ENCODE results near the gene GJC1. TPM values are rescaled to one million over a fixed set of nuclear protein-coding genes. Genes with fewer than 3 reads are reported as not detected.

Gene GJC1
- total and polyA plus RNA-seq, 4 donors: 3.9 to 44.3 (median 8.5) TPM

DNA sequence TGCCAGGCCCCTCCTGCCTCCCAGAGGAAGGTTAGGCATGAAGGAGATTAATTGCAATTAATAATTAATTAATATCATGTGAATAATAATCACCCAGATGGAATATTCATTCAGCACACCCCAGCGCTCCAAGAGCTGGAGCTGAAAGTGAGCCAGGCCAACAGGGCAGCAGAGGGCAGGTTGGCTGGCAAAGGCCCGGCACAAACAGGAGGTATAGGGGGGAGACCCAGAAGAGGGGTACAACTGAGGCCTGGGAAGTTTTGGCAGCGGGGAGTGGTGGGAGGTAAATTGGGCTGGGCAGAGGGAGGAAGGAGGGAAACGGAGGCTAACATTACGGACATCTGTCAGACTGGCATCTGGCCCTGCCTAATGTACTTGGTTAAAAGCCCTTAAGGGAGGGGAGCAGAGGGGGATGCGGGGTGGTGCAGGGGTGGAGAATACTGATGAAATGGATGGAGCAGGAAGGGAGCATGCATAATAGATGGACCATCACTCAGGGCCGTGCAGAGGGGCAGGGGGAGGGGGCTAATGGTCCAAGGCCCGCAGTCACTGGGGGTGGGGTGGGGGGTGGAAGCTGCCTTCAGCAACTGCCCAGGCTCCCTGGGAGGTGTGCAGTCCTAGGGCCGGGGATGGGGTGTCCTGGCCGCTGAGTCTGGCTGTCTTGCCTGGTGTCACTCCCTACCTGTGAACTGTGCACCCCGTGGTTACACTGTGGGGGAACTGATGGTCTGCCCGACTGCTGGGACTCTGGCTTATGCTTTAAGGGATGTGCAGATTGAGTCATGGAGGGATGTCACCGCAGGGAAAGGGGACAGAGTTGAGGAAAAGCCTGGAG lies 69.4 kb downstream of the GJC1 start:
- H3K4me1 ChIP-seq (ENCODE audit: control insufficient read depth in 5 of 5, insufficient read depth in 5 of 5, low read length in 5 of 5): peaks cover 0 to 8% (median 0%) of the 10 kb centered on the region in 5 donors
- TF ChIP-seq, protein P1, sequence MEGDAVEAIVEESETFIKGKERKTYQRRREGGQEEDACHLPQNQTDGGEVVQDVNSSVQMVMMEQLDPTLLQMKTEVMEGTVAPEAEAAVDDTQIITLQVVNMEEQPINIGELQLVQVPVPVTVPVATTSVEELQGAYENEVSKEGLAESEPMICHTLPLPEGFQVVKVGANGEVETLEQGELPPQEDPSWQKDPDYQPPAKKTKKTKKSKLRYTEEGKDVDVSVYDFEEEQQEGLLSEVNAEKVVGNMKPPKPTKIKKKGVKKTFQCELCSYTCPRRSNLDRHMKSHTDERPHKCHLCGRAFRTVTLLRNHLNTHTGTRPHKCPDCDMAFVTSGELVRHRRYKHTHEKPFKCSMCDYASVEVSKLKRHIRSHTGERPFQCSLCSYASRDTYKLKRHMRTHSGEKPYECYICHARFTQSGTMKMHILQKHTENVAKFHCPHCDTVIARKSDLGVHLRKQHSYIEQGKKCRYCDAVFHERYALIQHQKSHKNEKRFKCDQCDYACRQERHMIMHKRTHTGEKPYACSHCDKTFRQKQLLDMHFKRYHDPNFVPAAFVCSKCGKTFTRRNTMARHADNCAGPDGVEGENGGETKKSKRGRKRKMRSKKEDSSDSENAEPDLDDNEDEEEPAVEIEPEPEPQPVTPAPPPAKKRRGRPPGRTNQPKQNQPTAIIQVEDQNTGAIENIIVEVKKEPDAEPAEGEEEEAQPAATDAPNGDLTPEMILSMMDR (IDR thresholded peaks at IDR 0.05; ENCODE audit: control extremely low read depth, extremely low read depth): no peak
- ATAC-seq (ENCODE audit: insufficient read depth, low FRiP score) (no peak), DNase-seq (no peak)
- no peaks in the 10 kb centered on the region for H3K9me3 ChIP-seq (ENCODE audit: control insufficient read depth in 4 of 4, insufficient read depth in 3 of 4, low read length in 3 of 4)
- H3K27me3 ChIP-seq (ENCODE audit: control insufficient read depth in 3 of 3, insufficient read depth in 3 of 3, low read length in 2 of 3): peaks cover 0 to 2% (median 0%) of the 10 kb centered on the region in 3 donors
- WGBS, 2 donors: 77 to 82% methylated on average over 13 of the region's 13 CpGs
- no peaks in the 10 kb centered on the region for H3K36me3 ChIP-seq (ENCODE audit: control insufficient read depth in 4 of 4, insufficient read depth in 4 of 4, low read length in 4 of 4)
- H3K4me3 ChIP-seq: no peak overlapping the region
- no peak overlapping the region for H3K27ac ChIP-seq (ENCODE audit: low read depth in 1 of 2, low read length in 1 of 2)
- no peak overlapping the region for H3K9ac ChIP-seq (ENCODE audit: insufficient read depth in 1 of 2, low read length in 2 of 2)

DNA sequence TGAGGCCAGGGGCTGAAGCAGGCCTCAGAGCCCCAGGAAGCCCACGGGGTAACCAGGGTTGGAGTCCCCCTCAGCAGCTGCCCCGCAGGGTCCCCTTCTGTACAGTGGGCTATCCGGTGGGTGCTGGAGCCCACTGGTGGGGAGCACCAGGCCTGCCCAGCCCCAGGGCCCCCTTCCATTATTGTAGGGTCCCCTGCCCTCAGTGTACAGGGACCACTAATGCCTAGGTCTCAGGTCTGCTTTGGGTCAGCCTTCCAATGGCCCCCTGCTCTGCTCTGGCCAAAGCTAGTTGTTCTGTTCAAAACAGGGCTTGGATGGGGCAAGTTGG lies 70.2 kb downstream of the GJC1 start:
- Histone ChIP-seq H3K9ac (ENCODE audit: insufficient read depth in 1 of 2, low read length in 2 of 2) (no peak overlapping the region), H3K36me3 (ENCODE audit: control insufficient read depth in 4 of 4, insufficient read depth in 4 of 4, low read length in 4 of 4) (no peaks in the 10 kb centered on the region), H3K27ac (ENCODE audit: low read depth in 1 of 2, low read length in 1 of 2) (no peak overlapping the region), H3K27me3 (ENCODE audit: control insufficient read depth in 3 of 3, insufficient read depth in 3 of 3, low read length in 2 of 3) (peaks cover 0 to 2% (median 0%) of the 10 kb centered on the region in 3 donors), H3K9me3 (ENCODE audit: control insufficient read depth in 4 of 4, insufficient read depth in 3 of 4, low read length in 3 of 4) (no peaks in the 10 kb centered on the region), H3K4me1 (ENCODE audit: control insufficient read depth in 5 of 5, insufficient read depth in 5 of 5, low read length in 5 of 5) (peaks cover 0 to 8% (median 0%) of the 10 kb centered on the region in 5 donors), H3K4me3 (no peak overlapping the region)
- DNase-seq: no peak
- ATAC-seq (ENCODE audit: insufficient read depth, low FRiP score): no peak
- 69 to 75% methylated on average over 3 of the region's 3 CpGs for WGBS, 2 donors
- TF ChIP-seq, protein P1 (IDR thresholded peaks at IDR 0.05; ENCODE audit: control extremely low read depth, extremely low read depth): no peak

DNA sequence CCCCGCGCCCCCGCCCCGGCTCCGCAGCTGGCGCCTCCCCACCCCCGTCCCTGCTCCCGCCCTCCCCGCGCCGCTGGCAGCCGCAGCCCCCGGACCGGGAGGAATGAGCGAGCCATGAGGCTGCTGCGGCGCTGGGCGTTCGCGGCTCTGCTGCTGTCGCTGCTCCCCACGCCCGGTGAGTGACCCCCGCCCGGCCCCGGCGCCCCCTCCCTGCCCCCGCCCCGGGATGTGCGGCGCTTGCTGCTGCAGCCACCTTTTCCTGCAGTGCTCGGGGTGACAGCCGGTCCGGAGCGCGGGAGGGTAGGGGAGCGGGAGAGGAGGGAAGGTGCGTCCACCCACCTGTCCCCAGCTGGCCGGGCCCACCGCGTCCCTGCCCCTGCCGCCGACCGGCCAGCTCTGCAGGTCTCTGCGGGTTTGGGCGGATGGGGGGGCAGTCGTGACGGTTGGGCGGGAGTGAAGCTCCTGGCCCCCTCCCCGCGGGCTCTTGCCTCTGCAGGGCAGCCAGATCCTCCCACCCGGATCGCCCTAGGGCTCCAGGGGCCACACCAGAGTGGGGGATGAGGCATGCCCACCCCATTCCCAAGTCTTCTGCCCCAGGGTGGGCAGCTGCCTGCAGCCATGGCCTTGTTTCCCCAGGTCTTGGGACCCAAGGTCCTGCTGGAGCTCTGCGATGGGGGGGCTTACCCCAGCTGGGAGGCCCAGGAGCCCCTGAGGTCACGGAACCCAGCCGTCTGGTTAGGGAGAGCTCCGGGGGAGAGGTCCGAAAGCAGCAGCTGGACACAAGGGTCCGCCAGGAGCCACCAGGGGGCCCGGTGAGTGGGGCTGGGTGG lies 70.8 kb downstream of the GJC1 start:
- peaks cover 0 to 8% (median 0%) of the 10 kb centered on the region in 5 donors for H3K4me1 ChIP-seq (ENCODE audit: control insufficient read depth in 5 of 5, insufficient read depth in 5 of 5, low read length in 5 of 5)
- WGBS, 2 donors: 7 to 11% methylated on average over 36 to 60 of the region's 60 CpGs
- no peaks in the 10 kb centered on the region for H3K9me3 ChIP-seq (ENCODE audit: control insufficient read depth in 4 of 4, insufficient read depth in 3 of 4, low read length in 3 of 4)
- H3K9ac ChIP-seq (ENCODE audit: insufficient read depth in 1 of 2, low read length in 2 of 2): no peak overlapping the region
- no peak overlapping the region for H3K27ac ChIP-seq (ENCODE audit: low read depth in 1 of 2, low read length in 1 of 2)
- TF ChIP-seq, protein P1 (IDR thresholded peaks at IDR 0.05; ENCODE audit: control extremely low read depth, extremely low read depth): no peak
- H3K27me3 ChIP-seq (ENCODE audit: control insufficient read depth in 3 of 3, insufficient read depth in 3 of 3, low read length in 2 of 3): peaks cover 0 to 2% (median 0%) of the 10 kb centered on the region in 3 donors
- no peak overlapping the region for H3K4me3 ChIP-seq
- DNase-seq (no peak), ATAC-seq (ENCODE audit: insufficient read depth, low FRiP score) (no peak)
- no peaks in the 10 kb centered on the region for H3K36me3 ChIP-seq (ENCODE audit: control insufficient read depth in 4 of 4, insufficient read depth in 4 of 4, low read length in 4 of 4)

Measured in lung (tissue), 12 donors.